ENCODE data around the gene ABO.
"Not testable (repeated sequence)": the region's sequence is repeated elsewhere in the genome, so short reads cannot be mapped to it uniquely, and the experiment has no call there.

DNA sequence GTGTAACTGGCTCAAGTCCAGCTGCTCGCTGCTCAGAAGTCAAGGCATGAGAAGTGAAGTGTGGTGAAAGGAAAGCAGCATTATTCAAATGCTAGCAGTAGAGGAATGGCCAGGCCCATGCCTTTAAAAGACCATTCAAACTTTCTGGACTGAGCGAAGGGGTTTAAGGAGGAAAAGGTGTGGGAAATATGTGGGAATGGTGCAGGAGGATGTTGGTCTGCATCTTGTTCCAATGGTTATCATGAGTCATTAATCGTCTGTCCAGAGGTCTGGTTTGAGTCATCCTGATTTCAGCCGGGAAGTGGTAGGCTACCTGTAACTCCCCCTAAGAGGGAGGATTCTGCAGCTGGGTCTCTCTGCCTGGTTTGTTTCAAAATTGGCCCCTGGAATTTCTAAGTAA lies 60.7 kb downstream of the ABO start:
- not testable (repeated sequence) for TF ChIP-seq CTCF (IDR thresholded peaks at IDR 0.05; ENCODE audit: borderline replicate concordance, extremely low read depth, low read length, poor library complexity, severe bottlenecking); EZH2 (IDR thresholded peaks at IDR 0.05; ENCODE audit: borderline replicate concordance, low read depth, low read length, severe bottlenecking)
